ENCODE results near the gene IL31RA. TPM values are rescaled to one million over a fixed set of nuclear protein-coding genes. Genes with fewer than 3 reads are reported as not detected.

IL31RA gene
- total and polyA plus RNA-seq, 2 of the 13 experiments (the other 11 are each of a cell fraction or from before 2014, with no cell fraction given) = not detected

- peak; percentile 16; the same call in 1 of the 2 replicates for TF ChIP-seq ZBTB40 (IDR thresholded peaks at IDR 0.05)
- no peak for TF ChIP-seq ZBTB40 (CRISPR knock-in tag; IDR thresholded peaks at IDR 0.05)
- TF ChIP-seq, protein P1, sequence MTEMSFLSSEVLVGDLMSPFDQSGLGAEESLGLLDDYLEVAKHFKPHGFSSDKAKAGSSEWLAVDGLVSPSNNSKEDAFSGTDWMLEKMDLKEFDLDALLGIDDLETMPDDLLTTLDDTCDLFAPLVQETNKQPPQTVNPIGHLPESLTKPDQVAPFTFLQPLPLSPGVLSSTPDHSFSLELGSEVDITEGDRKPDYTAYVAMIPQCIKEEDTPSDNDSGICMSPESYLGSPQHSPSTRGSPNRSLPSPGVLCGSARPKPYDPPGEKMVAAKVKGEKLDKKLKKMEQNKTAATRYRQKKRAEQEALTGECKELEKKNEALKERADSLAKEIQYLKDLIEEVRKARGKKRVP (CRISPR knock-in tag; IDR thresholded peaks at IDR 0.05) = peak in 1 of 2 experiments; percentile 47; a peak in 1 of 4 replicates
- TF ChIP-seq, protein P2, sequence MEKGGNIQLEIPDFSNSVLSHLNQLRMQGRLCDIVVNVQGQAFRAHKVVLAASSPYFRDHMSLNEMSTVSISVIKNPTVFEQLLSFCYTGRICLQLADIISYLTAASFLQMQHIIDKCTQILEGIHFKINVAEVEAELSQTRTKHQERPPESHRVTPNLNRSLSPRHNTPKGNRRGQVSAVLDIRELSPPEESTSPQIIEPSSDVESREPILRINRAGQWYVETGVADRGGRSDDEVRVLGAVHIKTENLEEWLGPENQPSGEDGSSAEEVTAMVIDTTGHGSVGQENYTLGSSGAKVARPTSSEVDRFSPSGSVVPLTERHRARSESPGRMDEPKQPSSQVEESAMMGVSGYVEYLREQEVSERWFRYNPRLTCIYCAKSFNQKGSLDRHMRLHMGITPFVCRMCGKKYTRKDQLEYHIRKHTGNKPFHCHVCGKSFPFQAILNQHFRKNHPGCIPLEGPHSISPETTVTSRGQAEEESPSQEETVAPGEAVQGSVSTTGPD (CRISPR knock-in tag; IDR thresholded peaks at IDR 0.05) = no peak
- TF ChIP-seq ZFP36L1 (CRISPR knock-in tag; IDR thresholded peaks at IDR 0.05) = no peak
- TF ChIP-seq, protein P3, sequence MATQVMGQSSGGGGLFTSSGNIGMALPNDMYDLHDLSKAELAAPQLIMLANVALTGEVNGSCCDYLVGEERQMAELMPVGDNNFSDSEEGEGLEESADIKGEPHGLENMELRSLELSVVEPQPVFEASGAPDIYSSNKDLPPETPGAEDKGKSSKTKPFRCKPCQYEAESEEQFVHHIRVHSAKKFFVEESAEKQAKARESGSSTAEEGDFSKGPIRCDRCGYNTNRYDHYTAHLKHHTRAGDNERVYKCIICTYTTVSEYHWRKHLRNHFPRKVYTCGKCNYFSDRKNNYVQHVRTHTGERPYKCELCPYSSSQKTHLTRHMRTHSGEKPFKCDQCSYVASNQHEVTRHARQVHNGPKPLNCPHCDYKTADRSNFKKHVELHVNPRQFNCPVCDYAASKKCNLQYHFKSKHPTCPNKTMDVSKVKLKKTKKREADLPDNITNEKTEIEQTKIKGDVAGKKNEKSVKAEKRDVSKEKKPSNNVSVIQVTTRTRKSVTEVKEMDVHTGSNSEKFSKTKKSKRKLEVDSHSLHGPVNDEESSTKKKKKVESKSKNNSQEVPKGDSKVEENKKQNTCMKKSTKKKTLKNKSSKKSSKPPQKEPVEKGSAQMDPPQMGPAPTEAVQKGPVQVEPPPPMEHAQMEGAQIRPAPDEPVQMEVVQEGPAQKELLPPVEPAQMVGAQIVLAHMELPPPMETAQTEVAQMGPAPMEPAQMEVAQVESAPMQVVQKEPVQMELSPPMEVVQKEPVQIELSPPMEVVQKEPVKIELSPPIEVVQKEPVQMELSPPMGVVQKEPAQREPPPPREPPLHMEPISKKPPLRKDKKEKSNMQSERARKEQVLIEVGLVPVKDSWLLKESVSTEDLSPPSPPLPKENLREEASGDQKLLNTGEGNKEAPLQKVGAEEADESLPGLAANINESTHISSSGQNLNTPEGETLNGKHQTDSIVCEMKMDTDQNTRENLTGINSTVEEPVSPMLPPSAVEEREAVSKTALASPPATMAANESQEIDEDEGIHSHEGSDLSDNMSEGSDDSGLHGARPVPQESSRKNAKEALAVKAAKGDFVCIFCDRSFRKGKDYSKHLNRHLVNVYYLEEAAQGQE (IDR thresholded peaks at IDR 0.05; ENCODE audit: borderline replicate concordance in 1 of 2, low read depth in 1 of 2, low read length in 2 of 2) = no peak
- TF ChIP-seq, protein P4, sequence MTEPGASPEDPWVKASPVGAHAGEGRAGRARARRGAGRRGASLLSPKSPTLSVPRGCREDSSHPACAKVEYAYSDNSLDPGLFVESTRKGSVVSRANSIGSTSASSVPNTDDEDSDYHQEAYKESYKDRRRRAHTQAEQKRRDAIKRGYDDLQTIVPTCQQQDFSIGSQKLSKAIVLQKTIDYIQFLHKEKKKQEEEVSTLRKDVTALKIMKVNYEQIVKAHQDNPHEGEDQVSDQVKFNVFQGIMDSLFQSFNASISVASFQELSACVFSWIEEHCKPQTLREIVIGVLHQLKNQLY (CRISPR knock-in tag; IDR thresholded peaks at IDR 0.05) = peak; percentile 52; the same call in 1 of the 2 replicates
- TF ChIP-seq PAWR (CRISPR knock-in tag; IDR thresholded peaks at IDR 0.05; ENCODE audit: borderline replicate concordance) = no peak
- TF ChIP-seq NR3C1 (CRISPR knock-in tag; IDR thresholded peaks at IDR 0.05) = no peak
These were observed 13.7 kb downstream of the IL31RA start (continued) for GRCh38 chr5:55864606-55865541.

All from HepG2 (cell line).